GM10266 (cell line): ENCODE measurements around the gene CENPK.
"Not testable (repeated sequence)": the region's sequence is repeated elsewhere in the genome, so short reads cannot be mapped to it uniquely, and the experiment has no call there.

Source experiments
- DNase-seq: peaks from one replicate; pipeline ENCODE4 v3.0.0; 2012; ENCODE audit errors: extremely low spot score
- TF ChIP-seq, protein P1 (sequence below): IDR thresholded peaks from 2 replicates; pipeline ENCODE4 v1.5.1; 2012; ENCODE audit warnings: mild to moderate bottlenecking, low read depth; ENCODE audit not compliant: control insufficient read depth, insufficient read depth; ENCODE audit errors: missing control alignments

Gene CENPK

DNA sequence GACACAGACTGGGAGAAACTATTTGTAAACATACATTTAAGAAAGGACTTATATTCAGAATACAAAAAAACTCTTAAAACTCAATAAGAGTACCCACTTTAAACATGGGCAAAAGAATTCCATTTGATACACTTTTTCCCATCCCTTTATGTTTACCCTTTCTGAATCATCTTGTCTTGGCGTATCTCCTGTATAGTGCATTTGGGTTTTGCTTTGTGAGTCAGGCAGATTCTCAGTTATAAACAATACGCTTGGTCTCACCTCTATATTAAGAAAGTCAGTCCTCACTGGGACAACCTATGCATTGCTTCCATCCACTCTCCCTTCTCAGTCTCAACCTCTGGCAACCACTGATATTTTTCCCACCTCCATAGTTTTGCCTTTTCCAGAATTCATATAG is 54.0 kb downstream of the CENPK start:
- DNase-seq = no peak
- TF ChIP-seq, protein P1, sequence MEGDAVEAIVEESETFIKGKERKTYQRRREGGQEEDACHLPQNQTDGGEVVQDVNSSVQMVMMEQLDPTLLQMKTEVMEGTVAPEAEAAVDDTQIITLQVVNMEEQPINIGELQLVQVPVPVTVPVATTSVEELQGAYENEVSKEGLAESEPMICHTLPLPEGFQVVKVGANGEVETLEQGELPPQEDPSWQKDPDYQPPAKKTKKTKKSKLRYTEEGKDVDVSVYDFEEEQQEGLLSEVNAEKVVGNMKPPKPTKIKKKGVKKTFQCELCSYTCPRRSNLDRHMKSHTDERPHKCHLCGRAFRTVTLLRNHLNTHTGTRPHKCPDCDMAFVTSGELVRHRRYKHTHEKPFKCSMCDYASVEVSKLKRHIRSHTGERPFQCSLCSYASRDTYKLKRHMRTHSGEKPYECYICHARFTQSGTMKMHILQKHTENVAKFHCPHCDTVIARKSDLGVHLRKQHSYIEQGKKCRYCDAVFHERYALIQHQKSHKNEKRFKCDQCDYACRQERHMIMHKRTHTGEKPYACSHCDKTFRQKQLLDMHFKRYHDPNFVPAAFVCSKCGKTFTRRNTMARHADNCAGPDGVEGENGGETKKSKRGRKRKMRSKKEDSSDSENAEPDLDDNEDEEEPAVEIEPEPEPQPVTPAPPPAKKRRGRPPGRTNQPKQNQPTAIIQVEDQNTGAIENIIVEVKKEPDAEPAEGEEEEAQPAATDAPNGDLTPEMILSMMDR = no peak

GRCh38 chr5:65506961-65507360 is 56.0 kb downstream of the CENPK start:
- TF ChIP-seq, protein P1 = no peak
- no peak for DNase-seq

GRCh38 chr5:65489119-65489518 is 73.8 kb downstream of the CENPK start:
- no peak for DNase-seq
- TF ChIP-seq, protein P1 = no peak

DNA sequence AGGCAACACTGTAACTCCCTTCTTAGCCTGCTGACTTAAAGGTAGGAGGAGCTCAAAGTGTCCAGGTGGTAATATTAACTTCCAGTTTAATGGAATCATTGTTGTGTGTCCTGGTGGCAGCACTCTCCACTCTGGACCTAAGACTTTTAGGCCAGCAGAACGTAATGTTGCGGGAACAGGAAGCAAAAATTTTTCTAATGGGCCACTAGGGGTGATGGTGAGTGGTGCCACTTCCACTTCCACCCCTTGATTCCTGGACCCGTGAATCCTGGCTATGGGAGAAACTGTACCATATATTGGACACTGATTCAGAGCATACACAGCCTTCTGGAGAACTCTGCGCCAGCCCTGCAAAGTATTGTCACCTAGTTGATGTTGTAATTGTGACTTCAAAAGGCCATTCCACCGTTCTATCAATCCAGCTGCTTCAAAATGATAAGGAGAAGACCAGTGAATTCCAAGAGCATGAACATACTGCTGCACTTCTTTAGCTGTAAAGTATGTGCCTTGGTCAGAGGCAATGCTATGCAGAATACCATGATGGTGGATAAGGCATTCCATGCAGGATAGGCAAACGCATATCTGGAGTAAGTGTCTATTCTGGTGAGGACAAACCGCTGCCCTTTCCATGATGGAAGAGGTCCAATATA is 74.8 kb downstream of the CENPK start:
- DNase-seq = not testable (repeated sequence)

- not testable (repeated sequence) for DNase-seq
These were observed 76.2 kb downstream of the CENPK start for GRCh38 chr5:65486803-65487202.

- TF ChIP-seq, protein P1 = no peak
These were observed 77.6 kb downstream of the CENPK start for GRCh38 chr5:65485405-65485804.

DNA sequence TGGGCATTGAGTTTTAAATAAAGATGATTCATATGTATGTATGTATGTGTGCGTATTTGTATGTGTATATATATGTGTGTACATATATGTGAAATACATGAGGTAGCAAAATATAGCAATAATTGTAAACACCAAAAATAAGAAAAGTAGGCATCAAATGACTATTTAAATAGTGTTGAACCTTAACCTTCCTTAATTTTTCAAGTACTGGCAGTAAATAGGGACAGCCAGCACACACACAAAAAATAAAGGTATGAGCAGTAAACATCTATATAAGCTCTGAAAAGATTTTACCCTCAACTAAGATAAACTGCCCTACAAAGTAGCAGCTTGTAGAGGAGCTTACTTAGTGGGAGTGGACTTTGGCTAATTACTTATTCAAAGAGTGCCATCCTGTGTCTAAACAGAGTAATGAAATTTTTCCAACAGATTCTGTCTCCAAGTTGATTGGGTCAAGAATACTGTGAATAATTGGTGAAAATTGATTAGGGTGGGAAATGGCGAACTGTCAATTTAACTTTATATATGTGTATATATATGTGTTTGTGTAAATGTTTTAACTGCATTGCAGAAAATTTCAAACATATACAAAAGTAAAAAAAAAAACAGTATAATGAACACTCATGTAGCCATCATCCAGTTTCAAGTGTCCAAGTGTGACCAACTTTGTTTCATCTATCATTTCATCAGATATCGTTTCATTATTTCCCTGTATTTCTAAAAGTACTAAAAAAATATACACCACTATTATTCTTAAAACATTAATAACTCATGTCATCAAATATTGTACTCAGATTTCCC is 79.2 kb downstream of the CENPK start:
- TF ChIP-seq, protein P1 = peak; percentile 44
- peak; percentile 56 for DNase-seq

More at GRCh38 chr5:65485405-65485804, 77.6 kb downstream of the CENPK start:
- DNase-seq = no peak

DNA sequence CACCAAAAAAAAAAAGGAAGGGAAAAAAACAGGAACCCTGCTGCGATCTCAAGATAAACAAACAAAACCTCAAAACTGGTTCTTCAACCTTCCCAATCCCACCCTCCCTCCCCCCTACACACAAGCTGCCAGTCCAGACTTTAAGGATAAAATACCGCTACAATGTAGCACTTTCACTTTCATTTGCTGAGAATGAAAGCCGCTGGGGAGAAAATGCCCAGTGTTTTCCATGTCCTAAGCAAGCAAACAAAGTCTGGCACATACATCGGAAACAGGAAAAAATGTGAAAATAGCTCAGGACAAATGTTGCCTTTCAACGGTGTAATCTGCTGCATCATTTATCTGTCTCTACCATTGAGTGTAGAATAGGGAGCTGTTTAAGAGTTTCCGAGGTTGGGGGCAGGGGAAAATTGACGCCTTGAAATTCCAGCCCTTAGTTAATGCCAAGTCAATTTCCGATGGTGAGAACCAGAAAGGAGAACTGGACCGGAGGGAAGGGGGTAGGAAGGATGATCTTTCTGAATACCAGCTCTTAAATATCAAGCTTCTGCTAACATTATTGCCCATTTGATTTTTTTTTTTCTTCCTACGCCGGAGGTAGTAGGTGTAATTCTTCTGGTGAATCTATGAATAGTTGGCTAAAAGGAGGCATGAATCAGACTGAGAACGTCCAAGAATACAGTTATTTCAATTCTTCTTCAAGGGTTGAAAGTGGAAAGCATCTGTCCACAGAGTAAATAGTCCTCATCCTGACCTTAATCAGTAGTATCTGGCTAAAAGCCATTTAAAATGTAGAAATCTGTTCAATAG is 80.0 kb downstream of the CENPK start:
- TF ChIP-seq, protein P1 = no peak
- peak; percentile 27 for DNase-seq
